Measurements from ENCODE around the gene TMPRSS6.
A peak's percentile ranks its signal among the peaks of the same experiment; 100 is the strongest.

Gene TMPRSS6

DNA sequence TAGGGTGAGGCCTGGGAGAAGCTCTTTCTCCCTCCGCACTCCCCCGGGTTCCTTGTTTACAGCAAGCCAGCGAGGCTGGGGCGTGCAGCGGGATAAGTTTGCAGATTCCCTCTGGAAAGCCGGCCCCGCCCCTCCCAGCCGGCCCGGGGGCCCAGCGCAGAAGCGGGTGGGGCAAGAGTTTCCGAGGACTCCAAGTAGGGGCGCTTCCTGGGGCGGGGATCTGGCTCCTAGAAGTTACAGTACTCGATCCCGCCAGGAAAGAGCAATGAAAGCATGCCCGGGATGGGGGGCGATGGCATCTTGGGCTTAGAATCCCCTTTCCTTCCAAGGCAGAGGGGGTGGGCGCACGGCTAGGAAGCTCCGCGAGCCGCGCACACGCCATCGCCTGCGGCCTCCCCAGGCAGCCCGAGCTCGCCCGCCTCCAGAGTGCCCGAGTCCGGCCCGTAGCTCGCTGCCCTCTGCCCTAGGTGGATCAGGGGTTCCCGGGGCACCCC lies 90.7 kb downstream of the TMPRSS6 start:
- no peak for DNase-seq (ENCODE audit: low read depth)
- TF ChIP-seq, protein P1, sequence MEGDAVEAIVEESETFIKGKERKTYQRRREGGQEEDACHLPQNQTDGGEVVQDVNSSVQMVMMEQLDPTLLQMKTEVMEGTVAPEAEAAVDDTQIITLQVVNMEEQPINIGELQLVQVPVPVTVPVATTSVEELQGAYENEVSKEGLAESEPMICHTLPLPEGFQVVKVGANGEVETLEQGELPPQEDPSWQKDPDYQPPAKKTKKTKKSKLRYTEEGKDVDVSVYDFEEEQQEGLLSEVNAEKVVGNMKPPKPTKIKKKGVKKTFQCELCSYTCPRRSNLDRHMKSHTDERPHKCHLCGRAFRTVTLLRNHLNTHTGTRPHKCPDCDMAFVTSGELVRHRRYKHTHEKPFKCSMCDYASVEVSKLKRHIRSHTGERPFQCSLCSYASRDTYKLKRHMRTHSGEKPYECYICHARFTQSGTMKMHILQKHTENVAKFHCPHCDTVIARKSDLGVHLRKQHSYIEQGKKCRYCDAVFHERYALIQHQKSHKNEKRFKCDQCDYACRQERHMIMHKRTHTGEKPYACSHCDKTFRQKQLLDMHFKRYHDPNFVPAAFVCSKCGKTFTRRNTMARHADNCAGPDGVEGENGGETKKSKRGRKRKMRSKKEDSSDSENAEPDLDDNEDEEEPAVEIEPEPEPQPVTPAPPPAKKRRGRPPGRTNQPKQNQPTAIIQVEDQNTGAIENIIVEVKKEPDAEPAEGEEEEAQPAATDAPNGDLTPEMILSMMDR (IDR thresholded peaks at IDR 0.05; ENCODE audit: low read depth, low read length, missing control alignments), result no peak

DNA sequence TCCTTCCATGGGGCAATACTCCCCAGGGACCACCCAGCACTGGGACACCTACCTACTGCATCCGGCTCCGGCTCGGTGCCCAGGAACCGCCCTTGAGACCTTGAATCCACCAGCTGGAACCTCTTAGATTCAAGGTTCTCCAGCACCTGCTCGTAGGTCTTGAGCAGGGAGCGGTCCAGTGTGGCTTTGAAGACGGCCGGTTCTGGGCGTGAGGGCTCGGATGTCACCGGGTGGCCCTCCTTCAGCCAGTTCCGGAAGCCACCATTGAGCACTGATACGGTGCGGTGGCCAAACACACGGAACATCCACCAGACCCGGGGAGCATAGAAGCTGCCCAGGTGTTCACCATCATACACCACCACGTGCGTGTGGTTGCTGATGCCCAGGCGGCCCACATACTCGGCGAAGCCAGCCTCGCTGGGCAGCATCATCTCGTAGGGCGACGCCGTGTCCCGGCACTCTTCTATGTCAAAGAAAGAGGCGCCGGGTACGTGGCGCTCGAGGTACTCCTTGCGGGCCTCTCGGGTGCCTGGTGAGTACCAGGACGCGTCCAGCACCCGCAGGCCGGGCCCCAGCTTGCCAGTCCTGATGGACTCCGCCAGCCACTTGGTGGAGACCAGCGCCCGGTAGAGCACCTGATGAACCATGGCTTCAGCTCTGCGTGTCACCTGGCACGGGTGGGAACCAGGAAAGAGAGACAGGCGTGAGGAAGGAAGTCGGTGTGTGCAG lies 91.3 kb downstream of the TMPRSS6 start:
- no peak for DNase-seq (ENCODE audit: low read depth)
- H3K4me3 ChIP-seq (ENCODE audit: low read depth, low read length), result peak overlapping the region; percentile 85
- TF ChIP-seq, protein P1 (IDR thresholded peaks at IDR 0.05; ENCODE audit: low read depth, low read length, missing control alignments), result no peak

More for the DNA sequence above, 90.7 kb downstream of the TMPRSS6 start:
- peak overlapping the region; percentile 85 for H3K4me3 ChIP-seq (ENCODE audit: low read depth, low read length)

DNA sequence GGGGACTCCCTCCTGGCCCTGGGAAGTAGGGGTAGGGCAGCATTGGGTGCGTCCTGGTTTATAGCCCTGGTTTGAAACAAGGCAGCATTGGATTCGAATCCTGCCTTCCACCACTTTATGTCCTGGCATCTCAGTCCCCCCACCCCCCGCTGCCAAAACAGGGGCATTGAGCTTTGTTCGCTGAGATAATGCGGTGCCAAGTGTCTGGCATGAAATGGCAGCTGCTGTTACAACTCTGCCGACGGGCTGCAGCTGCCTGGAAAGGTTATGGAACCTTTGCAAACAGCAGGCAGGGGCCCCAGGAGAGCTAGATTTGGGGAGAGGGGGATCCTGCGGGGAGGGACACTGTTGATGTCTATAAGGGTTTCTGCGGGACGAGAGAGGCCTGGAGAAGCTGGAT lies 92.2 kb downstream of the TMPRSS6 start:
- TF ChIP-seq, protein P1 (IDR thresholded peaks at IDR 0.05; ENCODE audit: low read depth, low read length, missing control alignments), result no peak
- no peak for DNase-seq (ENCODE audit: low read depth)
- H3K4me3 ChIP-seq (ENCODE audit: low read depth, low read length), result no peak overlapping the region

DNA sequence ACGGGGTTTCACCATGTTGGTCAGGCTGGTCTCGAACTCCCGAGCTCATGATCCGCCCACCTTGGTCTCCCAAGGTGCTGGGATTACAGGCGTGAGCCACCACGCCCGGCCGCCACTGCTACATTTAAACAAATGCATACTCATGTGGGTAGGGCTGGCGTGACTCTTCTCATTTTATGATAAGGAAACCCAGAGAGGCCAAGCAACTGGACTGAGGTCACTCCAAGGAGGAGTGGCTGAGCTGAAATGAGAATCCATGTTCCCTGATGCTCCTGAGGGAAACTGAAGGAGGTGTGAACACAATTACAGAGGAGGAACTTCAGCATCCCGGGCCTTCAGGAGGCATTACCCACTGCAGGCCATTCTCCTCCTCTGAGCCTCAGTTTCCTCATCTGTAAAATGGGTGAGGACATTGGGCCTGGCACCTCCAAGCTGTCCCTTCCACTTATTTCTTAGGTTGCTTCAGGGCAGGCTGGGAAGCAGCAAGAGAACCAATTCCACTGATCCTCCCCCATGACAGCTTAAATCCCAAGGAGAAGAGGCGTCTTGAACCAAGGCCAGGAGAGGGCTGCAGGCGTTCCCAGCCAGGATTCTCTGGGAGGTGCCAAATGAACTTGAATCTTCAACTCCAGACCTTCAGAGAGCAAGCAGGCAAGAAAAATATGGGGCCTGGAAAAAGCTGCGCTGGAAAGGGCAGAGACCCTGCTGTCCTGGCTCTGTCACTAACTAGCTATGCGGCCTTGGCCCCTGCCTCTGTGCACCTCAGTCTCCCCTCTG lies 93.2 kb downstream of the TMPRSS6 start:
- TF ChIP-seq, protein P1 (IDR thresholded peaks at IDR 0.05; ENCODE audit: low read depth, low read length, missing control alignments), result no peak
- DNase-seq (ENCODE audit: low read depth), result no peak
- H3K4me3 ChIP-seq (ENCODE audit: low read depth, low read length), result no peak overlapping the region

DNA sequence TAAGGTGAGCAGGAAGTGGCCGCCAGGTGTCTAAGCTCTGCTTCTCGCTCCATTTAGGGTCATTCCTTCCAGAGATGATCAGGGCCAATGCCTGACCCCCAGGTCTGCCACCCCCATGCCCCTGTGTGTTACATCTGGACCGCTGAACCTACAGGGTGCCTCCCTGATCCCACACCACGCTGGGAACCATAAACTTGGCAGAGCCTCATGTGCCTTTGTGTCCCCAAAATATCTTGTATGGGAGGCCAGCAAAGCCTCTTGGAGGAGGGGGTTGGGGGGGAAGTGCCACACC lies 94.0 kb downstream of the TMPRSS6 start:
- no peak overlapping the region for H3K4me3 ChIP-seq (ENCODE audit: low read depth, low read length)
- TF ChIP-seq, protein P1 (IDR thresholded peaks at IDR 0.05; ENCODE audit: low read depth, low read length, missing control alignments), result no peak
- no peak for DNase-seq (ENCODE audit: low read depth)
